Effector memory CD4-positive, alpha-beta T cell (primary cell): Measurements from ENCODE around the gene CKM.
"Not testable (repeated sequence)": the region's sequence is repeated elsewhere in the genome, so short reads cannot be mapped to it uniquely, and the experiment has no call there.

Experiments
- DNase-seq, 3 donors: peaks; one replicate each; pipeline ENCODE4 v3.0.0-alpha.2; 2020
- H3K27ac ChIP-seq: 2 replicates; pipeline ENCODE4 v1.7.0; 2013; ENCODE audit warnings: mild to moderate bottlenecking, low read length, moderate library complexity; ENCODE audit not compliant: insufficient read depth, poor library complexity, severe bottlenecking
- H3K27me3 ChIP-seq: replicated peaks from 2 replicates; pipeline ENCODE4 v1.7.0; 2013; ENCODE audit warnings: mild to moderate bottlenecking, low read length; ENCODE audit not compliant: insufficient read depth, control insufficient read depth, poor library complexity, severe bottlenecking
- H3K36me3 ChIP-seq: 2 replicates; pipeline ENCODE4 v1.7.0; 2013; ENCODE audit warnings: mild to moderate bottlenecking, low read length, moderate library complexity; ENCODE audit not compliant: control insufficient read depth, insufficient read depth
- H3K4me1 ChIP-seq: 2 replicates; pipeline ENCODE4 v1.7.0; 2013; ENCODE audit warnings: low read length, mild to moderate bottlenecking; ENCODE audit not compliant: control insufficient read depth, insufficient read depth, poor library complexity, severe bottlenecking
- H3K4me3 ChIP-seq: 2 replicates; pipeline ENCODE4 v1.7.0; 2013; ENCODE audit warnings: low read length, low read depth, mild to moderate bottlenecking; ENCODE audit not compliant: insufficient read depth, poor library complexity, severe bottlenecking
- H3K9me3 ChIP-seq: 2 replicates; pipeline ENCODE4 v1.7.0; 2013; ENCODE audit warnings: mild to moderate bottlenecking, low read length, moderate library complexity; ENCODE audit not compliant: control insufficient read depth

The CKM gene

GRCh38 chr19:45340899-45341453, 18.3 kb upstream of the CKM start:
- H3K27me3 ChIP-seq = peaks cover 18% of the 10 kb centered on the region
- H3K4me1 ChIP-seq = peaks cover 7% of the 10 kb centered on the region
- no peak overlapping the region for H3K27ac ChIP-seq
- no peak overlapping the region for H3K4me3 ChIP-seq
- H3K9me3 ChIP-seq = no peaks in the 10 kb centered on the region
- H3K36me3 ChIP-seq = no peaks in the 10 kb centered on the region
- no peak for DNase-seq

DNA sequence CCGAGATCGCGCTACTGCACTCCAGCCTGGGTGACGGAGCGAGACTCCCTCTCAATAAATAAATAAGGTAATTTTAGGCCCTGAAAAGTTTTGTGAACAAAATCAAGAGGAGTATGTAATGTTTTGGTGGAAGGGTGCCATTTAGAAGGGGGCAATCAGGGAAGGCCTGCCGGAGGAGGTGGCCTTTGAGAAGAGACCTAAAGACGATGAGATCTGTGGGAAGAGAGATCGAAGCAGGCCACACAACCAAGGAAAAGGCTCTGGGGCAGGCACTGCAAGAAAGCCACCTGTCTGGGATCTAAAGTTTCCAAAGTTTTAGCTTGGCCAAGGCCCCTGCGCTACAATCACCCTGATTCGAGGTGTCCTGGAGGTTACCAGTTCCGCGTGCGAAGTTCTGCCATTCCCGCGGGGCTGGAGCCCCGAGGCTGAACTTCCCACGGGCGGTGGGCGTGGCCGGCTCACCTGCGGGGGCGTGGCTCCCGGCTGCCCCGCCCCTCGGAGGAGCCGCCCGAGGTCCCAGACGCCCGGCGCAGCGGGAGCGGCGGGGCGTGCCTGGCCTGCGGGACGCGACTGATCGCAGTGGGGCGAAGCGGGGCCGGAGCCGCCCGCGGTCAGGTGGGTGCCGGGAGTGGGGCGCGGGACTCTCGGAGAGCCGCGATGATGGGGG, 17.7 kb upstream of the CKM start, which contains the start of gene KLC3:
TSS of gene KLC3 (plus strand) at position 519 of the 667 bp plus-strand sequence. CDS start 4,792 bp downstream, outside the sequence.
- Histone ChIP-seq H3K27ac (no peak within 1 kb of the TSS), H3K4me1 (peaks cover 7% of the 10 kb centered on the region), H3K27me3 (peaks cover 18% of the 10 kb centered on the region), H3K4me3 (no peak within 1 kb of the TSS), H3K9me3 (no peaks in the 10 kb centered on the region), H3K36me3 (no peaks in the 10 kb centered on the region)
- peak; percentile 11 to 34 (median 25) for DNase-seq

DNA sequence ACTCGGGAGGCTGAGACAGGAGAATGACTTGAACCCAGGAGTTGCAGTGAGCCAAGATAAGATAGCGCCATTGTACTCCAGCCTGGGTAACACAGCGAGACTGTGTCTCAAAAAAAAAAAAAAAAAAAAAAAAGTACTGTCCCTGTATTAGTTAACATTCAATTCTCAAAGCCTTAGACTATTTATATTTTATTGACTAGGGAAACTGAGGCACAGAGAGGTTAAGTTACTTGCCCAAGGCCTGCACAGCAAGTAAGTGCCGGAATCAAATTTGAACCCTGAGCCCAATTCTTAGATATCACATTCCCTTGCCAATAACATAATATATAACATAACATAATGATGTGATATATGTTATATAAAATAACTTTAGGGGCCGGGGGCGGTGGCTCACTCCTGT, 17.0 kb upstream of the CKM start:
- no peaks in the 10 kb centered on the region for H3K9me3 ChIP-seq
- DNase-seq = no peak
- H3K4me1 ChIP-seq = peaks cover 7% of the 10 kb centered on the region
- H3K4me3 ChIP-seq = no peak overlapping the region
- no peaks in the 10 kb centered on the region for H3K36me3 ChIP-seq
- H3K27me3 ChIP-seq = peaks cover 18% of the 10 kb centered on the region
- H3K27ac ChIP-seq = no peak overlapping the region

- Histone ChIP-seq H3K27me3 (peaks cover 15% of the 10 kb centered on the region), H3K36me3 (no peaks in the 10 kb centered on the region), H3K27ac (no peak overlapping the region), H3K9me3 (no peaks in the 10 kb centered on the region), H3K4me1 (peaks cover 7% of the 10 kb centered on the region), H3K4me3 (no peak overlapping the region)
- no peak for DNase-seq
These were observed 14.1 kb upstream of the CKM start for GRCh38 chr19:45336696-45337251.

DNA sequence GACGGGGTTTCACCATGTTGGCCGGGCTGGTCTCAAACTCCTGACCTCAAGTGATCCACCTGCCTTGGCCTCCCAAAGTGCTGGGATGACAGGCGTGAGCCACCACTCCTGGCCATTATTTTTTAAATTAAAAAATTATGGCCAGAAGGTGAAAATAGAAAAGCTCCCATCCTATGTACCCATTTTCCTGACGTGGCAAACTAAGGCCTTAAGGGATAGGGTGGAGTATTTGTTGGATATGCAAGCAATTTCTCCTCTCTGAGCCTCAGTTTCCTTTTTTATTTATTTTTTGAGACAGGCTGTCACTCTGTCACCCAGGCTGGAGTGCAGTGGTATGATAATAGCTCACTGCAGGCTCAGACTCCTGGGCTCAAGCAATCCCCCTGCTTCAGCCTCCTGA, 12.2 kb upstream of the CKM start:
- H3K4me3 ChIP-seq, H3K27me3 ChIP-seq, H3K4me1 ChIP-seq, DNase-seq, H3K27ac ChIP-seq, H3K36me3 ChIP-seq, H3K9me3 ChIP-seq: not testable (repeated sequence)

GRCh38 chr19:45333609-45334303, 11.1 kb upstream of the CKM start:
- no peaks in the 10 kb centered on the region for H3K4me1 ChIP-seq
- H3K27me3 ChIP-seq = no peaks in the 10 kb centered on the region
- no peak overlapping the region for H3K27ac ChIP-seq
- no peaks in the 10 kb centered on the region for H3K9me3 ChIP-seq
- no peak for DNase-seq
- H3K4me3 ChIP-seq = no peak overlapping the region
- H3K36me3 ChIP-seq = no peaks in the 10 kb centered on the region

DNA sequence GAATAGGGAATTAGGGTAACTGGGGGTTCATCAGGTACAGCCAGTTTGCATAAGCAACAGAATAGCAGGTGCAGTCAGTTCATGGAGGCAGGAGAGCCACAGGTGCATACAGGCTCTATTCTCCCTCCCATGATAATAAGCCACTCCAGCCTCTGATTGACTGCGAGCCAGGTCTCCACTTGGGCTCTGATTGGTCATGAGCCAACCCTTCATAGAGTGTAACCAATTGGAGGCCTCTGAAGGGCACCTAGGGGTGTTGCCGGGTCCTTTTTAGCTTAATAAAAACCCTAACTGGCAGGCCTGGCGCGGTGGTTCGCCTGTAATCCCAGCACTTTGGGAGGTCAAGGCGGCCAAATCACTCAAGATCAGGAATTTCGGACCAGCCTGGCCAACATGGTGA, 8.7 kb upstream of the CKM start:
- H3K9me3 ChIP-seq = no peaks in the 10 kb centered on the region
- no peaks in the 10 kb centered on the region for H3K36me3 ChIP-seq
- no peak overlapping the region for H3K4me3 ChIP-seq
- DNase-seq = no peak
- no peak overlapping the region for H3K27ac ChIP-seq
- no peaks in the 10 kb centered on the region for H3K27me3 ChIP-seq
- no peaks in the 10 kb centered on the region for H3K4me1 ChIP-seq

GRCh38 chr19:45327404-45328143, 4.9 kb upstream of the CKM start:
- H3K4me1 ChIP-seq = no peaks in the 10 kb centered on the region
- H3K36me3 ChIP-seq = no peaks in the 10 kb centered on the region
- DNase-seq = no peak
- no peak overlapping the region for H3K27ac ChIP-seq
- no peak overlapping the region for H3K4me3 ChIP-seq
- peaks cover 14% of the 10 kb centered on the region for H3K27me3 ChIP-seq
- H3K9me3 ChIP-seq = no peaks in the 10 kb centered on the region

GRCh38 chr19:45324349-45324907, 1.8 kb upstream of the CKM start:
- Histone ChIP-seq H3K27me3 (peaks cover 16% of the 10 kb centered on the region), H3K4me1 (no peaks in the 10 kb centered on the region), H3K9me3 (no peaks in the 10 kb centered on the region)

More at GRCh38 chr19:45324349-45324907, 1.8 kb upstream of the CKM start:
- no peak for DNase-seq
- Histone ChIP-seq H3K36me3 (no peaks in the 10 kb centered on the region), H3K27ac (no peak overlapping the region), H3K4me3 (no peak overlapping the region)
